Astrocyte (in vitro differentiated cells and primary cell): Measurements from ENCODE around the gene SLC66A2. TPM values are rescaled to one million over a fixed set of nuclear protein-coding genes. Genes with fewer than 3 reads are reported as not detected.

Experiments used
- DNase-seq: peaks from one replicate; pipeline ENCODE4 v3.0.0-alpha.2; 2010; ENCODE audit warnings: low read depth
- FAIRE-seq: peaks from 2 replicates; lab custom pipeline; 2011; peaks lifted over from hg19 to GRCh38; lab: Jason Lieb, UNC
- H2AFZ ChIP-seq: 2 replicates; pipeline ENCODE4 v1.6.0; 2012; ENCODE audit warnings: low read depth, low read length, inconsistent platforms
- H3K27ac ChIP-seq: 2 replicates; pipeline ENCODE4 v1.5.1; 2011; ENCODE audit warnings: low read depth, low read length, inconsistent platforms
- H3K27me3 ChIP-seq: 2 replicates; pipeline ENCODE4 v1.6.0; 2011; ENCODE audit warnings: low read length, inconsistent platforms; ENCODE audit not compliant: insufficient read depth
- H3K36me3 ChIP-seq: 2 replicates; pipeline ENCODE4 v1.5.1; 2011; ENCODE audit warnings: low read length, inconsistent platforms; ENCODE audit not compliant: insufficient read depth
- H3K4me1 ChIP-seq: 2 replicates; pipeline ENCODE4 v1.5.1; 2011; ENCODE audit warnings: low read length, inconsistent platforms; ENCODE audit not compliant: insufficient read depth
- H3K4me2 ChIP-seq: 2 replicates; pipeline ENCODE4 v1.6.0; 2012; ENCODE audit warnings: low read length, inconsistent platforms
- H3K4me3 ChIP-seq: 2 replicates; pipeline ENCODE4 v1.5.1; 2011; ENCODE audit warnings: low read depth, mild to moderate bottlenecking, low read length, inconsistent platforms; ENCODE audit not compliant: insufficient read depth
- H3K79me2 ChIP-seq: 2 replicates; pipeline ENCODE4 v1.6.0; 2012; ENCODE audit warnings: mild to moderate bottlenecking, low read length, inconsistent platforms; ENCODE audit not compliant: insufficient read depth
- H3K9ac ChIP-seq: 2 replicates; pipeline ENCODE4 v1.6.0; 2012; ENCODE audit warnings: mild to moderate bottlenecking, low read length, inconsistent platforms
- H3K9me3 ChIP-seq: 2 replicates; pipeline ENCODE4 v1.5.1; 2012; ENCODE audit warnings: low read depth, mild to moderate bottlenecking, low read length, inconsistent platforms; ENCODE audit not compliant: insufficient read depth
- H4K20me1 ChIP-seq: 2 replicates; pipeline ENCODE4 v1.6.0; 2012; ENCODE audit warnings: low read length, inconsistent platforms; ENCODE audit not compliant: insufficient read depth
- H3K27ac Mint-ChIP-seq: one replicate; pipeline ENCODE4 v1.8.0; 2021; ENCODE audit warnings: mild to moderate bottlenecking, mixed read lengths; ENCODE audit not compliant: unreplicated experiment
- H3K27me3 Mint-ChIP-seq: one replicate; pipeline ENCODE4 v1.8.0; 2021; ENCODE audit warnings: low read depth, mixed read lengths; ENCODE audit not compliant: unreplicated experiment
- H3K36me3 Mint-ChIP-seq: one replicate; pipeline ENCODE4 v1.8.0; 2021; ENCODE audit warnings: low read depth, mixed read lengths; ENCODE audit not compliant: unreplicated experiment
- H3K4me1 Mint-ChIP-seq: one replicate; pipeline ENCODE4 v1.8.0; 2021; ENCODE audit warnings: low read depth, mixed read lengths; ENCODE audit not compliant: unreplicated experiment
- H3K4me3 Mint-ChIP-seq: one replicate; pipeline ENCODE4 v1.8.0; 2021; ENCODE audit warnings: mild to moderate bottlenecking, moderate library complexity, mixed read lengths; ENCODE audit not compliant: unreplicated experiment
- H3K9me3 Mint-ChIP-seq: one replicate; pipeline ENCODE4 v1.8.0; 2021; ENCODE audit warnings: mild to moderate bottlenecking, mixed read lengths; ENCODE audit not compliant: unreplicated experiment
- CTCF ChIP-seq: IDR thresholded peaks from 2 replicates; pipeline ENCODE4 v1.5.1; 2011; ENCODE audit warnings: low read depth, mild to moderate bottlenecking, inconsistent platforms, low read length, moderate library complexity; ENCODE audit not compliant: insufficient read depth
- EZH2 ChIP-seq: IDR thresholded peaks from 2 replicates; pipeline ENCODE4 v1.6.1; 2012; ENCODE audit warnings: mild to moderate bottlenecking, low read length, inconsistent platforms; ENCODE audit not compliant: insufficient read depth
- total RNA-seq: library from RNA; stranded (reverse); gene quantifications from 2 replicates; pipeline ENCODE4 v1.2.1, GENCODE V29; 2021

SLC66A2 gene
- total RNA-seq, 1 donor from 2014 or later, result 25.3 TPM

DNA sequence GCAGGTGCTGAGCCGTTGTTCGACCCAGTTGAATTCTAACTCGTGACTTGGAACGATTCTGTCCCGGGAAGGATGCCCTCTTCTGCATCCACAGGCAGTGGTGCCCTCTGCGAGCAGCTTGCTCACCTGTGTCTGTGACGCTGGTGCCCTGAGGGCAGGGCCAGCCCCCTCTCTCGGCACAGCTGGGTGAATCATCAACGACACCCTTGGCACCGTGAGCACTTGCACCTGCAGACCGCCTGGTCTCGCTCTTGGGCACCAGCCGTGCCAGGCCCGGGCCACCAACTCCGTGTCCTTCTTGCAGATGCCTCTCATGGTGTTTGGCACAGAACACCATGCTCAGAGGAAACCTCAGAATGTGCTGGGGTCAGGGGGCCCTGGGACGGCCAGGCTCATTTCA lies 75.0 kb downstream of the SLC66A2 start:
- TF ChIP-seq CTCF (no peak), EZH2 (no peak)
- DNase-seq, result no peak
- Histone ChIP-seq H3K4me3 (no peak overlapping the region), H3K27ac (no peak overlapping the region), H3K79me2 (no peaks in the 10 kb centered on the region), H3K36me3 (no peaks in the 10 kb centered on the region), H3K4me2 (no peak overlapping the region), H4K20me1 (no peaks in the 10 kb centered on the region), H3K27me3 (peaks cover 5% of the 10 kb centered on the region), H3K4me1 (no peaks in the 10 kb centered on the region), H3K9me3 (peaks cover 2% of the 10 kb centered on the region), H3K9ac (no peak overlapping the region), H2AFZ (no peak overlapping the region)
- peaks cover 25% of the 10 kb centered on the region for H3K27me3 Mint-ChIP-seq
- H3K4me3 Mint-ChIP-seq, result no peak overlapping the region
- peaks cover 4% of the 10 kb centered on the region for H3K9me3 Mint-ChIP-seq
- no peaks in the 10 kb centered on the region for H3K4me1 Mint-ChIP-seq
- no peak for FAIRE-seq
- no peak overlapping the region for H3K27ac Mint-ChIP-seq
- H3K36me3 Mint-ChIP-seq, result no peaks in the 10 kb centered on the region

DNA sequence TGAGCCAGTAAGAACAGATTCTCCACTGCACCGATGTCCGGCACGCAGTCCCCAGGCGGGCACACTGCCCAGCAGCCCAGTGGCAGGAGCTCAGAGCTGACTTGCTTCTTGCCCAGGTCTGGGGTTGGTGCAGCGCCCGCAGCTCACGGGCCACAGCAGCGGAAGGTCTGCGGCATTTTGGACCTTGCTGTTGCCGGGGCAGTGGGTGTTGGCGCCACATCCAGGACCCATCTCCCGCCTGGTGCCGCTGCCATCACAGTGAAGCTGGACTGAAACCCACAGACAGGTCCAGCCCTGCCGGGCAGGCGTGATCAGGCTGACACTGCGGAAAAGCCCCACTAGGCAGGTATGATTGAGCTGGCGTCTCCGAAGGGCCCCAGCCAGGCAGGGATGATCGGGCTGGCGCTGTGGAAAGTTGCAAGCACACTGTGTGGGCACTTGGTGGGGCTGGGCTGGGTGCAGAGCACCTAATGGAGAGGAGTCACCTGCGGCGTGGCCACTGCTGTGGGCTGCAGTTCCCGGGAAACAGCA lies 75.5 kb downstream of the SLC66A2 start:
- no peak for TF ChIP-seq CTCF
- no peak for TF ChIP-seq EZH2
- H2AFZ ChIP-seq, result no peak overlapping the region
- H3K4me2 ChIP-seq, result no peak overlapping the region
- H3K79me2 ChIP-seq, result no peaks in the 10 kb centered on the region
- DNase-seq (no peak), FAIRE-seq (no peak)
- Mint-ChIP-seq H3K27me3 (peaks cover 25% of the 10 kb centered on the region), H3K4me1 (no peaks in the 10 kb centered on the region), H3K4me3 (no peak overlapping the region), H3K36me3 (no peaks in the 10 kb centered on the region), H3K9me3 (peaks cover 4% of the 10 kb centered on the region), H3K27ac (no peak overlapping the region)
- H3K27ac ChIP-seq, result no peak overlapping the region
- no peak overlapping the region for H3K9ac ChIP-seq
- H4K20me1 ChIP-seq, result no peaks in the 10 kb centered on the region
- H3K27me3 ChIP-seq, result peaks cover 5% of the 10 kb centered on the region
- peaks cover 2% of the 10 kb centered on the region for H3K9me3 ChIP-seq
- H3K4me1 ChIP-seq, result no peaks in the 10 kb centered on the region
- no peak overlapping the region for H3K4me3 ChIP-seq
- no peaks in the 10 kb centered on the region for H3K36me3 ChIP-seq

GRCh38 chr18:79875531-79875919 lies 75.9 kb downstream of the SLC66A2 start:
- Mint-ChIP-seq H3K27ac (no peak overlapping the region), H3K27me3 (peaks cover 26% of the 10 kb centered on the region), H3K4me1 (no peaks in the 10 kb centered on the region), H3K9me3 (peaks cover 4% of the 10 kb centered on the region), H3K36me3 (peaks cover under 1% of the 10 kb centered on the region), H3K4me3 (no peak overlapping the region)
- Histone ChIP-seq H3K9me3 (peaks cover 2% of the 10 kb centered on the region), H3K27ac (no peak overlapping the region), H3K4me1 (no peaks in the 10 kb centered on the region), H4K20me1 (no peaks in the 10 kb centered on the region), H3K4me3 (no peak overlapping the region), H3K36me3 (no peaks in the 10 kb centered on the region), H3K27me3 (peaks cover 5% of the 10 kb centered on the region), H3K79me2 (no peaks in the 10 kb centered on the region), H3K4me2 (no peak overlapping the region), H2AFZ (no peak overlapping the region), H3K9ac (no peak overlapping the region)
- FAIRE-seq, result no peak
- DNase-seq, result no peak
- no peak for TF ChIP-seq EZH2
- no peak for TF ChIP-seq CTCF
